Endothelial cell of umbilical vein (primary cell): ENCODE data around the gene KCNQ1OT1. TPM values are rescaled to one million over a fixed set of nuclear protein-coding genes. Genes with fewer than 3 reads are reported as not detected.

Source experiments
- BruUV-seq: library from RNA; stranded (reverse); fragments of 400-500 nt; replicated peaks from 2 replicates; lab custom pipeline; 2021; lab: Mats Ljungman, UMichigan
- CTCF ChIA-PET: fragments of 300-600, 350-600 bp; sonication (Branson Sonifier 250); formaldehyde crosslinking; loops from one replicate; lab custom pipeline; 2021; ENCODE audit warnings: antibody characterized with exemption, inconsistent platforms; lab: Charles Lee
- POLR2A ChIA-PET: fragments of 300-600, 350-600 bp; sonication (Branson Sonifier 250); formaldehyde crosslinking; loops from one replicate; lab custom pipeline; 2021; ENCODE audit warnings: antibody characterized with exemption, inconsistent platforms; lab: Charles Lee
- DNase-seq: peaks from one replicate; pipeline ENCODE4 v3.0.0-alpha.2; 2011; ENCODE audit warnings: low read depth, low spot score
- FAIRE-seq: peaks from 2 replicates; lab custom pipeline; 2011; peaks lifted over from hg19 to GRCh38; lab: Jason Lieb, UNC
- H2AFZ ChIP-seq: 2 replicates; pipeline ENCODE4 v1.6.0; 2012; ENCODE audit warnings: low read depth, low read length, control low read depth, inconsistent platforms
- H3K27ac ChIP-seq: 2 replicates; pipeline ENCODE4 v1.5.1; 2011; ENCODE audit warnings: low read depth, mild to moderate bottlenecking, control low read depth, low read length, moderate library complexity; ENCODE audit not compliant: insufficient read depth
- H3K27me3 ChIP-seq, 2 experiments: 2 replicates each; pipeline versions ENCODE4 v1.6.0 to v1.6.1; 2011; ENCODE audit warnings: low read length in 2 of 2, mixed read lengths in 1 of 2; ENCODE audit not compliant: control insufficient read depth in 2 of 2, insufficient read depth in 2 of 2
- H3K36me3 ChIP-seq, 2 experiments: 2 replicates in 1 of 2; 3 replicates in 1 of 2; pipeline ENCODE4 v1.5.1; 2011; ENCODE audit warnings: low read length in 2 of 2, mild to moderate bottlenecking in 1 of 2, moderate library complexity in 1 of 2; ENCODE audit not compliant: control insufficient read depth in 2 of 2, insufficient read depth in 2 of 2; ENCODE audit errors: extremely low read depth in 1 of 2
- H3K4me1 ChIP-seq: 3 replicates; pipeline ENCODE4 v1.5.1; 2011; ENCODE audit warnings: mild to moderate bottlenecking, low read length; ENCODE audit not compliant: control insufficient read depth, insufficient read depth; ENCODE audit errors: extremely low read depth
- H3K4me2 ChIP-seq: 2 replicates; pipeline ENCODE4 v1.6.1; 2011; ENCODE audit warnings: low read length, control low read depth, mixed read lengths; ENCODE audit not compliant: insufficient read depth
- H3K4me3 ChIP-seq, 3 experiments: fragments of 200-600 bp in 1 of 3; sonication (generic), shearing (Covaris generic) in 1 of 3; replicated peaks in 1 of 3; 2 replicates each; pipeline ENCODE4 v1.5.1; 2011 to 2016; ENCODE audit warnings: control low read depth in 3 of 3, low read length in 3 of 3, mild to moderate bottlenecking in 2 of 3, inconsistent platforms in 1 of 3, low read depth in 1 of 3, moderate library complexity in 1 of 3; ENCODE audit not compliant: insufficient read depth in 1 of 3
- H3K79me2 ChIP-seq: 2 replicates; pipeline ENCODE4 v1.6.0; 2012; ENCODE audit warnings: low read length, inconsistent platforms; ENCODE audit not compliant: control insufficient read depth, insufficient read depth
- H3K9ac ChIP-seq: replicated peaks from 2 replicates; pipeline ENCODE3; 2011; ENCODE audit warnings: low read length, control low read depth; ENCODE audit not compliant: insufficient read depth; ENCODE audit errors: extremely low read depth
- H3K9me1 ChIP-seq: replicated peaks from 3 replicates; pipeline ENCODE4 v1.6.0; 2011; ENCODE audit warnings: mild to moderate bottlenecking, low read length; ENCODE audit not compliant: control insufficient read depth, insufficient read depth; ENCODE audit errors: extremely low read depth
- H3K9me3 ChIP-seq: replicated peaks from 2 replicates; pipeline ENCODE4 v1.5.1; 2012; ENCODE audit warnings: low read length, inconsistent platforms; ENCODE audit not compliant: control insufficient read depth, insufficient read depth
- H4K20me1 ChIP-seq: replicated peaks from 2 replicates; pipeline ENCODE3; 2011; ENCODE audit warnings: mild to moderate bottlenecking, low read length; ENCODE audit not compliant: control insufficient read depth, insufficient read depth; ENCODE audit errors: extremely low read depth
- CTCF ChIP-seq, 2 donors: IDR thresholded peaks; 1 replicate in 1 of 2; 2 replicates in 1 of 2; pipeline ENCODE4 v1.5.1; 2011; ENCODE audit warnings: low read length in 2 of 2, mild to moderate bottlenecking in 2 of 2, moderate library complexity in 2 of 2, control low read depth in 1 of 2, inconsistent platforms in 1 of 2, low read depth in 1 of 2; ENCODE audit not compliant: insufficient read depth in 1 of 2; ENCODE audit errors: extremely low read depth in 1 of 2
- EZH2 ChIP-seq: IDR thresholded peaks from 2 replicates; pipeline ENCODE4 v1.6.1; 2012; ENCODE audit warnings: borderline replicate concordance, low read depth, mild to moderate bottlenecking, moderate library complexity, low read length, inconsistent platforms; ENCODE audit not compliant: severe bottlenecking
- FOS ChIP-seq: IDR thresholded peaks from 2 replicates; pipeline ENCODE4 v1.6.1; 2011; ENCODE audit warnings: mild to moderate bottlenecking, low read length, moderate library complexity, borderline replicate concordance; ENCODE audit not compliant: insufficient read depth
- GATA2 ChIP-seq: IDR thresholded peaks from 2 replicates; pipeline ENCODE4 v1.7.0; 2011; ENCODE audit warnings: low read depth, mild to moderate bottlenecking, moderate library complexity, mixed read lengths, low read length; ENCODE audit not compliant: insufficient read length, insufficient read depth
- JUN ChIP-seq: IDR thresholded peaks from 2 replicates; pipeline ENCODE4 v1.6.1; 2011; ENCODE audit warnings: borderline replicate concordance, low read depth; ENCODE audit not compliant: insufficient read length, insufficient read depth
- MYC ChIP-seq: IDR thresholded peaks from one replicate; pipeline ENCODE4 v1.6.1; 2011; ENCODE audit warnings: mild to moderate bottlenecking, low read depth, low read length
- POLR2A ChIP-seq: IDR thresholded peaks from 2 replicates; pipeline ENCODE4 v1.6.1; 2012; ENCODE audit warnings: low read depth, mild to moderate bottlenecking, control low read depth, low read length
- POLR2AphosphoS5 ChIP-seq: IDR thresholded peaks from 2 replicates; pipeline ENCODE4 v1.6.1; 2012; ENCODE audit warnings: low read depth, mild to moderate bottlenecking, control low read depth, low read length, moderate library complexity; ENCODE audit not compliant: insufficient read depth
- dilution Hi-C: fragments of 300-500 bp; cut with MboI; formaldehyde crosslinking; loops from one replicate; pipeline ENCODE4 v1.15.0; 2019; ENCODE audit warnings: low sequenced_read_pairs; ENCODE audit not compliant: extremely low pct_ligation_motif_present
- intact Hi-C: fragments of 100-400 bp; cut with micrococcal nuclease; formaldehyde crosslinking; loops from one replicate; pipeline ENCODE4 v1.10.0; 2022
- polyA plus RNA-seq, 4 experiments: library from polyadenylated mRNA; depleted of rRNA in 3 of 4; stranded (reverse) in 3 of 4; unstranded in 1 of 4; fragments of >200 nt; gene quantifications; 2 replicates each; pipeline versions ENCODE4 v1.2.1 to v1.2.3, GENCODE V29; 2011 to 2012; ENCODE audit warnings: missing spikeins in 1 of 4
- total RNA-seq: library from RNA; stranded (reverse); gene quantifications from 2 replicates; pipeline ENCODE4 v1.2.3, GENCODE V29; 2021
- TF ChIP-seq, protein P1 (sequence below): IDR thresholded peaks from 2 replicates; pipeline ENCODE4 v1.6.1; 2011; ENCODE audit not compliant: insufficient read depth, insufficient read length

Gene KCNQ1OT1
- total and polyA plus RNA-seq, 2 donors (not counting 3 experiments of a cell fraction or from before 2014, with no cell fraction given), result 0.11 to 1.8 TPM

DNA sequence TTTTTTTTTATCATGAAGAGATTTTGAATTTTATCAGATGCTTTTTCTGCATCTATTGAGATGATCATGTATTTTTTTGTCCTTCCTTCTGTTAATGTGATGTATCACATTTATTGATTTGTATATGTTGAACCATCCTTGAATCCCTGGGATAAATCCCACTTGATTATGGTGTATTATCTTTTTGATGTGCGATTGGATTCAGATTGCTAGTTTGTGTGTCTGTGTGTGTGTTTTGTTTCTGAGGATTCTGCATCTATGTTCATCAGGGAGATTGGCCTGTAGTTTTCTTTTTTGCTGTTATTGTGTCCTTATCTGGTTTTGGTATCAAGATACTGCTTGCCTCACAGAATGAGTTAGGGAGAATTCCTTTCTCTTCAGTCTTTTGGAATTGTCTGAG, 52.6 kb downstream of the KCNQ1OT1 start:
- H3K27me3 ChIP-seq, result no peaks in the 10 kb centered on the region
- peaks cover 8% of the 10 kb centered on the region for H3K9me3 ChIP-seq
- no peaks in the 10 kb centered on the region for H3K79me2 ChIP-seq
- no peak overlapping the region for H3K4me2 ChIP-seq
- dilution Hi-C loops, result no loop called here
- POLR2A ChIA-PET, result interaction anchor here (0.7 kb wide), 1 partner anchor 154 kb away, joined by 4 read pairs; no protein-coding TSS in a partner anchor
- DNase-seq (no peak), FAIRE-seq (no peak)
- H4K20me1 ChIP-seq, result no peaks in the 10 kb centered on the region
- intact Hi-C loops, result no loop called here
- no peaks in the 10 kb centered on the region for H3K9me1 ChIP-seq
- no peak overlapping the region for H2AFZ ChIP-seq
- H3K27ac ChIP-seq, result no peak overlapping the region
- BruUV-seq, result no TSS peak
- TF ChIP-seq EZH2 (no peak), MYC (no peak), POLR2AphosphoS5 (no peak), FOS (no peak), CTCF (IDR thresholded peaks at IDR 0.05; ENCODE audit: extremely low read depth in 1 of 2, insufficient read depth in 1 of 2, low read depth in 1 of 2, low read length in 2 of 2) (no peak), JUN (no peak), GATA2 (no peak), POLR2A (no peak)
- TF ChIP-seq, protein P1, sequence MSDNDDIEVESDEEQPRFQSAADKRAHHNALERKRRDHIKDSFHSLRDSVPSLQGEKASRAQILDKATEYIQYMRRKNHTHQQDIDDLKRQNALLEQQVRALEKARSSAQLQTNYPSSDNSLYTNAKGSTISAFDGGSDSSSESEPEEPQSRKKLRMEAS, result no peak
- H3K4me3 ChIP-seq, result no peak overlapping the region
- CTCF ChIA-PET, result interaction anchor here (0.6 kb wide), 1 partner anchor 341 kb away, joined by 3 read pairs; no protein-coding TSS in a partner anchor
- H3K36me3 ChIP-seq, result no peaks in the 10 kb centered on the region
- no peak overlapping the region for H3K9ac ChIP-seq
- H3K4me1 ChIP-seq, result no peaks in the 10 kb centered on the region
